Body of pancreas (tissue), 4 donors: ENCODE data around the gene SHROOM1.

Experiments
- CTCF ChIP-seq, 7 experiments: fragments of 450-650 bp in 4 of 7; fragments of 200-600 bp in 3 of 7; sonication (generic) in 3 of 7; IDR thresholded peaks; one replicate each; pipeline ENCODE4 v1.5.1; 2016 to 2019; ENCODE audit warnings: antibody characterized with exemption in 7 of 7
- POLR2A ChIP-seq, 3 donors: fragments of 450-650 bp; IDR thresholded peaks; one replicate each; pipeline ENCODE4 v1.6.1; 2016; ENCODE audit warnings: antibody characterized with exemption in 3 of 3, mild to moderate bottlenecking in 2 of 3

- TF ChIP-seq CTCF (IDR thresholded peaks at IDR 0.05) = peak; percentile 89 to 94 (median 91)
- TF ChIP-seq POLR2A (IDR thresholded peaks at IDR 0.05) = no peak
These were observed 10.2 kb downstream of the SHROOM1 start for GRCh38 chr5:132820162-132820754.
